Spleen (tissue), 11 donors: ENCODE results near the gene ANKRD27. TPM values are rescaled to one million over a fixed set of nuclear protein-coding genes. Genes with fewer than 3 reads are reported as not detected.
A peak's percentile ranks its signal among the peaks of the same experiment; 100 is the strongest.
"Not testable (repeated sequence)": the region's sequence is repeated elsewhere in the genome, so short reads cannot be mapped to it uniquely, and the experiment has no call there.

Experiments
- DNase-seq: peaks from one replicate; pipeline ENCODE4 v3.0.0-alpha.2; 2020
- H3K27ac ChIP-seq, 8 donors: fragments of 200-600 bp; sonication (generic) in 7 of 8; 1 replicate in 4 of 8; 2 replicates in 4 of 8; pipeline versions ENCODE4 v1.5.0 to v1.8.0; 2016 to 2021; ENCODE audit warnings: inconsistent platforms in 4 of 8, mild to moderate bottlenecking in 4 of 8, moderate library complexity in 1 of 8
- H3K27me3 ChIP-seq, 7 donors: fragments of 200-600 bp; sonication (generic) in 6 of 7; replicated peaks in 1 of 7; 1 replicate in 4 of 7; 2 replicates in 3 of 7; pipeline versions ENCODE4 v1.5.0 to v1.8.0; 2016 to 2021; ENCODE audit warnings: inconsistent platforms in 3 of 7, mild to moderate bottlenecking in 1 of 7
- H3K36me3 ChIP-seq, 6 donors: fragments of 200-600 bp; sonication (generic) in 5 of 6; 1 replicate in 4 of 6; 2 replicates in 2 of 6; pipeline versions ENCODE4 v1.5.0 to v1.8.0; 2016 to 2021; ENCODE audit warnings: inconsistent platforms in 2 of 6
- H3K4me1 ChIP-seq, 6 donors: fragments of 200-600 bp; sonication (generic) in 5 of 6; 1 replicate in 3 of 6; 2 replicates in 3 of 6; pipeline versions ENCODE4 v1.5.0 to v1.8.0; 2016 to 2021; ENCODE audit warnings: inconsistent platforms in 3 of 6
- H3K4me3 ChIP-seq, 8 donors: fragments of 200-600 bp; sonication (generic) in 7 of 8; 1 replicate in 4 of 8; 2 replicates in 4 of 8; pipeline versions ENCODE4 v1.5.0 to v1.8.0; 2016 to 2021; ENCODE audit warnings: inconsistent platforms in 4 of 8, mild to moderate bottlenecking in 4 of 8, moderate library complexity in 2 of 8
- H3K9me3 ChIP-seq, 8 donors: fragments of 200-600 bp; sonication (generic) in 7 of 8; 1 replicate in 4 of 8; 2 replicates in 4 of 8; pipeline versions ENCODE4 v1.5.0 to v1.8.0; 2016 to 2021; ENCODE audit warnings: inconsistent platforms in 4 of 8
- POLR2A ChIP-seq, 3 donors: fragments of 450-650 bp; IDR thresholded peaks; one replicate each; pipeline ENCODE4 v1.5.1; 2017; ENCODE audit warnings: antibody characterized with exemption in 3 of 3, mild to moderate bottlenecking in 1 of 3
- POLR2AphosphoS5 ChIP-seq, 3 donors: sonication (generic); formaldehyde crosslinking; IDR thresholded peaks; one replicate each; pipeline ENCODE4 v1.5.1; 2017; ENCODE audit warnings: antibody characterized with exemption in 3 of 3
- WGBS, 5 donors: extraction: QIAGEN DNeasy Blood & Tissue Kit in 3 of 5; methylation state at CpG; one replicate each; pipeline versions ENCODE4 v1.1.5 to v1.1.7; 2013 to 2018; 5-methylcytosine and 5-hydroxymethylcytosine counted together
- intact Hi-C: fragments of 100-400 bp; cut with DNase I; formaldehyde crosslinking; loops from one replicate; pipeline ENCODE4 v1.15.0; 2023; ENCODE audit warnings: low total_unique reads
- polyA plus RNA-seq, 3 donors: library from polyadenylated mRNA; stranded (reverse); fragments of 200-250 nt; gene quantifications; one replicate each; pipeline ENCODE4 v1.2.1, GENCODE V29; 2013
- total RNA-seq, 7 donors: library from RNA; depleted of rRNA in 3 of 7; stranded (reverse); fragments of >200 nt in 3 of 7; fragmentation: NEBNext Ultra II Directional in 4 of 7; extraction: Animal tissue kit (Norgen Biotek cat#: 25700) in 4 of 7; gene quantifications; one replicate each; pipeline versions ENCODE4 v1.1.0 to v1.2.1, GENCODE V29; 2016 to 2021
- TF ChIP-seq, protein P1 (sequence below), 11 experiments: fragments of 200-600 bp in 7 of 11; fragments of 450-650 bp in 4 of 11; sonication (generic) in 4 of 11; IDR thresholded peaks in 8 of 11; conservative IDR thresholded peaks in 3 of 11; 1 replicate in 7 of 11; 2 replicates in 4 of 11; pipeline versions ENCODE4 v1.4.0 to v1.8.0; 2016 to 2021; ENCODE audit warnings: antibody characterized with exemption in 11 of 11, inconsistent platforms in 4 of 11, mild to moderate bottlenecking in 1 of 11
- donor health status: healthy with polysubstance abuse.
- donor health status: DM: no; HTN: no; CAD: no; lungs with moderate emphysema.
- donor health status: DM: no; HTN: no; CAD: no.
- donor health status: Bipolar disorder and iron deficiency.
- donor health status: healthy.
- donor health status: DM: no; HTN: no; CAD: no.
- donor health status: DM: yes; HTN: yes; CAD: no.

Gene ANKRD27
- total and polyA plus RNA-seq, 10 donors = 6.5 to 31.7 (median 28.2) TPM

DNA sequence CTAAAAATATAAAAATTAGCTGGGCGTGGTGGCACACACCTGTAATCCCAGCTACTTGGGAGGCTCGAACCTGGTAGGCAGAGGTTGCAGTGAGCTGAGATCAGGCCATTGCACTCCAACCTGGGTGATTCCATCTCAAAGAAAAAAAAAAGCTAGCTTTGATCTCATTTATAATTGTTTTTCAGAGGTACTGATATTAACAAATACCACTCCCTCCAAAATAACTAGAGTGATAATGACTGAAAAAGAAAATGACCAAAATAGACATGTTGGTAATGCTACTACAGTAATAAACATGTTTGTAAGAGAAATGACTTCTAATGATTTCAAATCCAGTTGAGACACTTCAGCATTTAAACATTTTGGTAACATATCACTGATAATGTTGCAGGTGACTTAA is 81.0 kb downstream of the ANKRD27 start:
- no peak overlapping the region for H3K27ac ChIP-seq
- H3K4me3 ChIP-seq = no peak overlapping the region
- intact Hi-C loops = loop anchor here (10.0 kb wide), 1 partner anchor 81 kb away; the partner anchor contains the start of genes ANKRD27 and RGS9BP
- DNase-seq = no peak
- no peaks in the 10 kb centered on the region for H3K9me3 ChIP-seq
- no peaks in the 10 kb centered on the region for H3K4me1 ChIP-seq
- peaks cover 0 to 71% (median 49%) of the 10 kb centered on the region in 6 donors for H3K36me3 ChIP-seq
- TF ChIP-seq POLR2AphosphoS5 (IDR thresholded peaks at IDR 0.05) = no peak
- TF ChIP-seq POLR2A (IDR thresholded peaks at IDR 0.05) = no peak
- TF ChIP-seq, protein P1, sequence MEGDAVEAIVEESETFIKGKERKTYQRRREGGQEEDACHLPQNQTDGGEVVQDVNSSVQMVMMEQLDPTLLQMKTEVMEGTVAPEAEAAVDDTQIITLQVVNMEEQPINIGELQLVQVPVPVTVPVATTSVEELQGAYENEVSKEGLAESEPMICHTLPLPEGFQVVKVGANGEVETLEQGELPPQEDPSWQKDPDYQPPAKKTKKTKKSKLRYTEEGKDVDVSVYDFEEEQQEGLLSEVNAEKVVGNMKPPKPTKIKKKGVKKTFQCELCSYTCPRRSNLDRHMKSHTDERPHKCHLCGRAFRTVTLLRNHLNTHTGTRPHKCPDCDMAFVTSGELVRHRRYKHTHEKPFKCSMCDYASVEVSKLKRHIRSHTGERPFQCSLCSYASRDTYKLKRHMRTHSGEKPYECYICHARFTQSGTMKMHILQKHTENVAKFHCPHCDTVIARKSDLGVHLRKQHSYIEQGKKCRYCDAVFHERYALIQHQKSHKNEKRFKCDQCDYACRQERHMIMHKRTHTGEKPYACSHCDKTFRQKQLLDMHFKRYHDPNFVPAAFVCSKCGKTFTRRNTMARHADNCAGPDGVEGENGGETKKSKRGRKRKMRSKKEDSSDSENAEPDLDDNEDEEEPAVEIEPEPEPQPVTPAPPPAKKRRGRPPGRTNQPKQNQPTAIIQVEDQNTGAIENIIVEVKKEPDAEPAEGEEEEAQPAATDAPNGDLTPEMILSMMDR (IDR thresholded peaks at IDR 0.05 in 8 of 11, conservative IDR thresholded peaks at IDR 0.05 in 3 of 11) = no peak
- WGBS, 5 donors = 92 to 100% (median 94%) methylated on average over 2 of the region's 2 CpGs
- no peaks in the 10 kb centered on the region for H3K27me3 ChIP-seq

DNA sequence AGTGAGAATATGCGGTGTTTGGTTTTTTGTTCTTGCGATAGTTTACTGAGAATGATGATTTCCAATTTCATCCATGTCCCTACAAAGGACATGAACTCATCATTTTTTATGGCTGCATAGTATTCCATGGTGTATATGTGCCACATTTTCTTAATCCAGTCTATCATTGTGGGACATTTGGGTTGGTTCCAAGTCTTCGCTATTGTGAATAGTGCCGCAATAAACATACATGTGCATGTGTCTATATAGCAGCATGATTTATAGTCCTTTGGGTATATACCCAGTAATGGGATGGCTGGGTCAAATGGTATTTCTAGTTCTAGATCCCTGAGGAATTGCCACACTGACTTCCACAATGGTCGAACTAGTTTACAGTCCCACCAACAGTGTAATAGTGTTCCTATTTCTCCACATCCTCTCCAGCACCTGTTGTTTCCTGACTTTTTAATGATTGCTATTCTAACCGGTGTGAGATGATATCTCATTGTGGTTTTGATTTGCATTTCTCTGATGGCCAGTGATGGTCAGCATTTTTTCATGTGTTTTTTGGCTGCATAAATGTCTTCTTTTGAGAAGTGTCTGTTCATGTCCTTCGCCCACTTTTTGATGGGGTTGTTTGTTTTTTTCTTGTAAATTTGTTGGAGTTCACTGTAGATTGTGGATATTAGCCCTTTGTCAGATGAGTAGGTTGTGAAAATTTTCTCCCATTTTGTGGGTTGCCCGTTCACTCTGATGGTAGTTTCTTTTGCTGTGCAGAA is 87.1 kb downstream of the ANKRD27 start:
- H3K27me3 ChIP-seq, intact Hi-C loops: not testable (repeated sequence)

DNA sequence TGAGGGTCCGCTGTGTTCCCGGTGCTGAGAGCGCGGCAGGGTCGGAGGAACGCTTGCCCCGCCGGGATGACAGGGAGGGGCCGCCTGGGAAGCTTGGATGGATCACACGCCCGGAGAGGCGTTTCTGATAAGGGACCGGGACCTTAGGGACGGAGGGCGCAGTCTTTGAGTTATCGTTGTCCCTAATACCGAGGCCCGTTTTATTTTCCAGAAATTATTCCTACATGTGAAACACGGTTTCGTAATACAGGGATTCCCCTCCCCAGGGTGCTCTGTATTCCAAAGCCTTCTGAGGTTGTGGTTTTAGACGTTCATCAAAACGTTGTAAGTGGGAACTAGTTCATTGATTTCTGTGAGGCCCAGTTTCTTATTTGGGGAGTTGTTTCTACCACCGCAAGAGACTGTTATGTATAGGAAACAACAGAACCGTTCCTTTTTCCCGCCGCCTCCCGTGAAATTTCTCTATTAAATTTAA is 93.2 kb downstream of the ANKRD27 start:
- Histone ChIP-seq H3K4me3 (peak overlapping the region; percentile 58 to 97 (median 85)), H3K9me3 (no peaks in the 10 kb centered on the region), H3K27me3 (no peaks in the 10 kb centered on the region), H3K4me1 (peaks cover 8 to 38% (median 14%) of the 10 kb centered on the region in 6 donors), H3K27ac (peak overlapping the region; percentile 50 to 94 (median 88)), H3K36me3 (peaks cover 0 to 42% (median 18%) of the 10 kb centered on the region in 6 donors)
- 1 to 4% (median 3%) methylated on average over 25 to 27 of the region's 27 CpGs for WGBS, 5 donors
- intact Hi-C loops = no loop called here
- DNase-seq = no peak
- TF ChIP-seq POLR2AphosphoS5 (IDR thresholded peaks at IDR 0.05) = no peak
- TF ChIP-seq, protein P1 (IDR thresholded peaks at IDR 0.05 in 8 of 11, conservative IDR thresholded peaks at IDR 0.05 in 3 of 11) = no peak
- no peak for TF ChIP-seq POLR2A (IDR thresholded peaks at IDR 0.05)

More for the DNA sequence above, 87.1 kb downstream of the ANKRD27 start:
- H3K27ac ChIP-seq, DNase-seq, H3K9me3 ChIP-seq, H3K4me3 ChIP-seq: not testable (repeated sequence)
- peaks cover 0 to 63% (median 20%) of the 10 kb centered on the region in 6 donors for H3K36me3 ChIP-seq
- WGBS, 5 donors = 81 to 97% (median 91%) methylated on average over 6 of the region's 8 CpGs
- peaks cover 0 to 13% (median 1%) of the 10 kb centered on the region in 6 donors for H3K4me1 ChIP-seq

DNA sequence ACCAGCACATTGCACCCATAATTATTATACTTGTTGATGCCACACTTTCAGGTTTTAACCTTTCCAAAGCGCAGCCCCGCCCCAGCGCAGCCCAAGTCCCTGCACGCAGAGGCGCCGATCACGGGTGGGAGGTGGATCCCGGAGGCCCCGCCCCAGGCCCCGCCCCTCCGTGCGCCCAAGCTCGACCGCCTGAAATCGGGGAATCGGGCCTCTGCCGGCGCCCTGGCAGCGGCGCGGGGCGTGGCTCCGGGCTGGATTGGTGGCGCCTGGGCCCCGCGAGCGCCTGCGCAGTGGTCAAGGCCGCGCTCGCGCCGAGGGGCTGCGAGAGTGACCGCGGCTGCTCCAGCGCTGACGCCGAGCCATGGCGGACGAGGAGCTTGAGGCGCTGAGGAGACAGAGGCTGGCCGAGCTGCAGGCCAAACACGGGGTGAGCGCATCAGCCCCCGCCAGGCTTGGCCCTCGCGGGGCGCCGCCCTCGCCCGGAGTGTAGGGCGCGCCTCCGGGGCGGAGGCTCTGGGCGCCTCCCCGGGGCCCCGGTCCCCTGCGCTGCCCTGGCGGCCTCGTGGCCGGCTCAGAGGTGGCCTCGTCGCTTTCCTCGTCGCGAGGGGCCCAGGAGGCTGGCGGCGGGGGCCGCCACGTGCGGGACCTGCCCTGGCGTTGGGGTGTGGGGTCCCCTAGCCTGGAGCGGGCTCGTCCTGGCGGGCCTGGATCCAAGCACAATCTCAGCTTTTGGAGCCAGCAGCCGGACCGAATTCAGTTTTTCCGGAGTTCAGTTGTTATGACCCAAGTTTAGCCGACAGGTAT is 93.9 kb downstream of the ANKRD27 start, which contains the start of gene PDCD5:
PDCD5 (plus strand) TSS at position 290 of the 804 bp plus-strand sequence; CDS start at position 362, 72 bp downstream.
- peaks cover 8 to 38% (median 14%) of the 10 kb centered on the region in 6 donors for H3K4me1 ChIP-seq
- peak within 1 kb of the TSS; percentile 50 to 94 (median 88) for H3K27ac ChIP-seq
- 0 to 1% (median 0%) methylated on average over 19 to 81 of the region's 81 CpGs for WGBS, 5 donors
- H3K27me3 ChIP-seq = no peaks in the 10 kb centered on the region
- H3K4me3 ChIP-seq = peak within 1 kb of the TSS; percentile 58 to 97 (median 85)
- TF ChIP-seq POLR2AphosphoS5 (IDR thresholded peaks at IDR 0.05) (peak; percentile 89 to 95 (median 91)), POLR2A (IDR thresholded peaks at IDR 0.05) (peak in 2 of 3 donors; percentile 37 to 51)
- TF ChIP-seq, protein P1 (IDR thresholded peaks at IDR 0.05 in 8 of 11, conservative IDR thresholded peaks at IDR 0.05 in 3 of 11) = peak in 2 of 11 experiments; percentile 16 to 31
- no peaks in the 10 kb centered on the region for H3K9me3 ChIP-seq
- peak; percentile 100 for DNase-seq
- intact Hi-C loops = no loop called here
- peaks cover 0 to 35% (median 13%) of the 10 kb centered on the region in 6 donors for H3K36me3 ChIP-seq
